Middle frontal gyrus (tissue), 1 donor: ENCODE measurements around the gene CEP19.

ENCODE experiments used
- DNase-seq: peaks from one replicate; pipeline ENCODE4 v3.0.0-alpha.2; 2015; ENCODE audit warnings: low spot score; ENCODE audit errors: extremely low spot score

CEP19 gene

DNA sequence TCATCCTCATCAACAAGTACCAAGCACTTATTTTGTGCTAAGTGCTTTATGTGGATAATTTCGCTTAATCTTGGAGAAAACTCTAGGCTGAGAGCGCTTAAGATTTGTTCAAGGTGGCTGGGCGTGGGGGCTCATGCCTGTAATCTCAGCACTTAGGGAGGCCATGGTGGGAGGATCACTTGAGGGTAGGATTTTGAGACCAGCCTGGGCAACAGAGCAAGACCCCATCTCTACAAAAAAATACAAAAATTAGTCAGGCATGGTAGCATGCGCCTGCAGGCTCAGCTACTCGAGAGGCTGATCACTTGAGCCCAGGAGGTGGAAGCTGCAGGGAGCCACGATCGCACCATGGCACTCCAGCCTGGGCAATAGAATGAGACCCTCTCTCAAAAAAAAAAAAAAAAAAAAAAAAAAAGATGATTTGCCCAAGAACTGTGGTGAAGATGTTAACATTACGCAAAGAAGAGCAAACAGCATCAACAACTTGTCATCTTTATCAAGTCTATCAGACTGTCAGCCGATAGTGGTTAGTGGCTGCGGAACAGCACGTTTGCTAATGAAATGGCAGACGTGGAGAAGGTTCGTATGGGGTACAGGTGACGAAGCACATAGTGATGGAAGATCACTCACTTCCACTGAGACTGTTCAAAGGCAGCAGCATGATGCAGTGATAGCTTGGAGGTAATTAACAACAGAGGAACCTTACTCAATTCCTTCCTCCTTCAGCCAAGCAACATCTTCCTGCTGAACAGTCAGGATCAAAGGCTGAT is 44.8 kb downstream of the CEP19 start:
- DNase-seq = no peak

DNA sequence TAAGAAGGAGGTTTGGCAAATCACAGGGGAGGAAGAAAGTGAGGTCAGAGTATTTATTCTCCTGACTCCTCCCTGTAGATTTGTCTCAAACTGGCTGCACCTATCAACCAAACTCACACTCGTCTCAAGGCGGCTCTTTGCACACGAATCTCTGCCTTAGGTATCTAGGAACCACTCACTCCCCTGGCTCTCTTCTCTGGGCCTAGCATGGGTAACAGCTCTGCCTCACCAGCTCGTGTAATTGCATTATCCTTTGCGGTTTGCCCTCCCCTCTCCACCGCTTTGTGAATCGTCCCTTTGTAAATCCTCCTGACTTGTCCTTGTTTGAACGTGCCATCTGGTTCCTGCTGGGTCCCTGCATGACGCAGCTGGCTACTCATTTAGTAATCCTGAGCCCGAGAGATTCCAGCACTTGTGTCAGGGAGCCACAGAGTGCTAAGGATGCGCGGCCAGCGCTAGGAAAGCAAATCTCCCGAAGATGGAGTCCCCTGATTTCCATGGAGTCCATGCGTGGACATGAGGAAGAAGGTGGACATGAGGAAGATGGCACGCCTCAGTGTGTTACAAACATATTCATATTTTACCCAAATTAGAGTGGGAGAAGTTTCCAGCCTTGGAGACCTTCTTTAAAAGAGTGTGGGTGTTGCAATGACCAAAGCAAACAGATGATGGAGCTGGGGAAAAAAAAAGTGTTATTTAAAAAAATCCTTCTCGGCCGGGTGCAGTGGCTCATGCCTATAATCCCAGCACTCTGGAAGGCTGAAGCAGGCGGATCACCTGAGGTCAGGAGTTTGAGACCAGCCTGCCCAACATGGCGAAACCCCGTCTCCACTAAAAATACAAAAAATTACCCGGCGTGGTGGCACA is 45.8 kb downstream of the CEP19 start:
- no peak for DNase-seq

DNA sequence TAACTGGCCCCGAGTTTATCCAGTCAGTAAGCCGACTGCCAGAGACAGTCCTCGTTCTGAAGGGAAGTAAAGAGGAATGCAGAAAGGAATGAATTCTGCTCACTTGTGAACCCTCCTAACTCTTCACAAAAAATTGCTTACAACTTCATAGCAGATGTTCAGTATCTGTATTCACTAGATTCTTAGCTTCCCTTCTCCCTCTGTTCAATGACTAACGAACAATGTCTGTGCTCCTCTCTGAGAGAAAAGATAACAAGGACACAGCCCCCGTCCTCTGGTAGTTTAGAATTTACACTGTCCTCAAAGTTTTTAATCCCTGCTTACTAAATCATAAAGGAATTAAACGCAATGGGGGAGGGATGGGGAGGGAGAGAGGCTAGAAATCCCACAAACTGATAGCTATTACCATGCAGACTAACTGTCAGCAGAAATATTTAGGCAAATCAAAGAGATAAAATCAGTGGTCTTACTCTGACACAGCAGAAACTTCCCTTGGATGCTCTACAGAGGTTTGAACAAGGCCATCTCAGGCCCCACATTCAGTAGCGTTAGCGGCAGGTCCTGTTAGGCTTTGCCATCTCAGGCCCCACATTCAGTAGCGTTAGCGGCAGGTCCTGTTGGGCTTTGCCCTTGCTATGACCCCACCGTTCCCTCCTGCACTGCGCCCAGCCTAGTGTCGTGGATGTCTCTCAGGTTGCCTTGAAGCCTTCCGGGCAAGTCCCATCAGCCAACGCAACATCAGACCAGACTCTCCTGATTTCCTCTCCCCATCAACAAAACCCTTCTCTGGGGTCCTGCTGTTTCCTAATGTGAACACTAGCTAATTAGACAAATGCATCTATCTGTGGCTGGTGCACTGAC is 49.1 kb downstream of the CEP19 start:
- no peak for DNase-seq

DNA sequence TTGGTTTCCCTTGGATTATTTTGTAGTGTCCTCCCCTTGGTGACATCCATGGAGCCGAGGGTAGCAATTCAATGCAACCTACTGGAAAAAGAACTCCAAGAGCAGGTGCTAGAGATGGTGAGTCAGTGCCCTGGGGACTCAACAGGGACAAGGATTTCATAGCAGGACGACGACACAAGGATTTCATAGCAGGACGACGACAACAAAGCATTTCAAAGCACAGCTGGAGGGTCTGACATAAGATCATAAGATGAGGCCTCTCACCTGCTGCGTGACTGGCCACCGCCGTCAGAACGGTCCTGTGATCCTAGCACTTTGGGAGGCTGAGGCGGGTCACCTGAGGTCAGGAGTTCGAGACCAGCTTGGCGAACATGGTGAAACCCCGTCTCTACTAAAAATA is 50.0 kb downstream of the CEP19 start:
- DNase-seq = no peak

- no peak for DNase-seq
Measured at GRCh38 chr3:196661400-196661799, 50.6 kb downstream of the CEP19 start.

- DNase-seq = no peak
Measured at GRCh38 chr3:196660381-196661166, 51.5 kb downstream of the CEP19 start.

DNA sequence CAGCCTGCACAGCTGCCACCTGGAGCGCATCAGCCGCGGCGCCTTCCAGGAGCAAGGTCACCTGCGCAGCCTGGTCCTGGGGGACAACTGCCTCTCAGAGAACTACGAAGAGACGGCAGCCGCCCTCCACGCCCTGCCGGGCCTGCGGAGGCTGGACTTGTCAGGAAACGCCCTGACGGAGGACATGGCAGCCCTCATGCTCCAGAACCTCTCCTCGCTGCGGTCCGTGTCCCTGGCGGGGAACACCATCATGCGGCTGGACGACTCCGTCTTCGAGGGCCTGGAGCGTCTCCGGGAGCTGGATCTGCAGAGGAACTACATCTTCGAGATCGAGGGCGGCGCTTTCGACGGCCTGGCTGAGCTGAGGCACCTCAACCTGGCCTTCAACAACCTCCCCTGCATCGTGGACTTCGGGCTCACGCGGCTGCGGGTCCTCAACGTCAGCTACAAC is 52.1 kb downstream of the CEP19 start:
- no peak for DNase-seq
